Esophagus muscularis mucosa (tissue), 4 donors: Measurements from ENCODE around the gene MYO16. TPM values are rescaled to one million over a fixed set of nuclear protein-coding genes. Genes with fewer than 3 reads are reported as not detected.
A peak's percentile ranks its signal among the peaks of the same experiment; 100 is the strongest.

ENCODE experiments used
- DNase-seq: peaks from one replicate; pipeline ENCODE4 v3.0.0-alpha.2; 2017; ENCODE audit errors: extremely low spot score
- H3K27ac ChIP-seq, 4 donors: fragments of 200-600 bp; sonication (generic); replicated peaks in 1 of 4; 1 replicate in 3 of 4; 2 replicates in 1 of 4; pipeline ENCODE4 v1.5.1; 2016 to 2019; ENCODE audit warnings: mild to moderate bottlenecking in 1 of 4
- H3K27me3 ChIP-seq, 4 donors: fragments of 200-600 bp; sonication (generic); one replicate each; pipeline versions ENCODE4 v1.5.1 to v1.6.0; 2016 to 2019
- H3K36me3 ChIP-seq, 4 donors: fragments of 200-600 bp; sonication (generic); one replicate each; pipeline ENCODE4 v1.5.1; 2016 to 2019
- H3K4me1 ChIP-seq, 4 donors: fragments of 200-600 bp; sonication (generic); one replicate each; pipeline ENCODE4 v1.5.1; 2016 to 2019
- H3K4me3 ChIP-seq, 4 donors: fragments of 200-600 bp; sonication (generic); 1 replicate in 2 of 4; 2 replicates in 2 of 4; pipeline ENCODE4 v1.5.1; 2016 to 2019; ENCODE audit warnings: mild to moderate bottlenecking in 4 of 4, moderate library complexity in 1 of 4
- H3K9me3 ChIP-seq, 4 donors: fragments of 200-600 bp; sonication (generic); 1 replicate in 3 of 4; 2 replicates in 1 of 4; pipeline ENCODE4 v1.5.1; 2016 to 2019
- CTCF ChIP-seq, 3 experiments: fragments of 200-600 bp in 2 of 3; fragments of 450-650 bp in 1 of 3; sonication (generic) in 2 of 3; IDR thresholded peaks; one replicate each; pipeline ENCODE4 v1.5.1; 2017 to 2019; ENCODE audit warnings: antibody characterized with exemption in 3 of 3, mild to moderate bottlenecking in 2 of 3, moderate library complexity in 1 of 3
- EP300 ChIP-seq: sonication (generic); formaldehyde crosslinking; IDR thresholded peaks from one replicate; pipeline ENCODE4 v1.6.1; 2017; ENCODE audit warnings: antibody characterized with exemption
- POLR2A ChIP-seq: fragments of 450-650 bp; IDR thresholded peaks from one replicate; pipeline ENCODE4 v1.6.1; 2017; ENCODE audit warnings: antibody characterized with exemption, moderate library complexity, mild to moderate bottlenecking, low read depth
- POLR2AphosphoS5 ChIP-seq, 2 donors: sonication (generic); formaldehyde crosslinking; IDR thresholded peaks; one replicate each; pipeline ENCODE4 v1.6.1; 2017; ENCODE audit warnings: antibody characterized with exemption in 2 of 2
- WGBS: methylation state at CpG from one replicate; pipeline ENCODE4 v1.1.5; 2018; 5-methylcytosine and 5-hydroxymethylcytosine counted together
- intact Hi-C: fragments of 100-400 bp; cut with DNase I; formaldehyde crosslinking; loops from one replicate; pipeline ENCODE4 v1.15.1; 2023
- total RNA-seq, 4 donors: library from RNA; depleted of rRNA; stranded (reverse); fragments of >200 nt; gene quantifications; one replicate each; pipeline versions ENCODE4 v1.1.0 to v1.2.1, GENCODE V29; 2016

MYO16 gene
- total RNA-seq, 4 donors from 2014 or later: 1.2 to 3.7 (median 1.8) TPM

- Histone ChIP-seq H3K36me3 (no peaks in the 10 kb centered on the region), H3K4me3 (peak overlapping the region in 1 of 4 donors; percentile 24), H3K27ac (peak overlapping the region in 1 of 4 donors; percentile 23), H3K4me1 (peaks cover 0 to 15% (median 5%) of the 10 kb centered on the region in 4 donors), H3K27me3 (no peaks in the 10 kb centered on the region), H3K9me3 (no peaks in the 10 kb centered on the region)
- WGBS: 19% methylated on average over 8 of the region's 8 CpGs
- no peak for DNase-seq
- intact Hi-C loops: no loop called here
- no peak for TF ChIP-seq POLR2A
- TF ChIP-seq EP300: no peak
- TF ChIP-seq CTCF (IDR thresholded peaks at IDR 0.05): no peak
- no peak for TF ChIP-seq POLR2AphosphoS5 (IDR thresholded peaks at IDR 0.05)
Observed at GRCh38 chr13:108859197-108860012, 230.0 kb downstream of the MYO16 start.

GRCh38 chr13:108860418-108860817 lies 231.0 kb downstream of the MYO16 start:
- Histone ChIP-seq H3K4me1 (peaks cover 0 to 15% (median 5%) of the 10 kb centered on the region in 4 donors), H3K4me3 (no peak overlapping the region), H3K36me3 (no peaks in the 10 kb centered on the region), H3K9me3 (no peaks in the 10 kb centered on the region), H3K27me3 (no peaks in the 10 kb centered on the region), H3K27ac (no peak overlapping the region)
- WGBS: 74% methylated on average over 3 of the region's 3 CpGs
- DNase-seq: no peak
- TF ChIP-seq POLR2A (no peak), POLR2AphosphoS5 (IDR thresholded peaks at IDR 0.05) (no peak), EP300 (no peak), CTCF (IDR thresholded peaks at IDR 0.05) (no peak)
- intact Hi-C loops: no loop called here

GRCh38 chr13:108877300-108877699 lies 247.9 kb downstream of the MYO16 start:
- no peaks in the 10 kb centered on the region for H3K27me3 ChIP-seq
- peaks cover 0 to 10% (median 5%) of the 10 kb centered on the region in 4 donors for H3K9me3 ChIP-seq
- no peak overlapping the region for H3K27ac ChIP-seq
- no peak for DNase-seq
- H3K4me3 ChIP-seq: no peak overlapping the region
- TF ChIP-seq POLR2AphosphoS5 (IDR thresholded peaks at IDR 0.05) (no peak), POLR2A (no peak), EP300 (no peak), CTCF (IDR thresholded peaks at IDR 0.05) (no peak)
- 58% methylated on average over 2 of the region's 2 CpGs for WGBS
- no peaks in the 10 kb centered on the region for H3K4me1 ChIP-seq
- no peaks in the 10 kb centered on the region for H3K36me3 ChIP-seq
- intact Hi-C loops: no loop called here

- peaks cover 0 to 10% (median 5%) of the 10 kb centered on the region in 4 donors for H3K9me3 ChIP-seq
- 100% methylated on average over 2 of the region's 2 CpGs for WGBS
Observed at GRCh38 chr13:108878732-108879131, 249.3 kb downstream of the MYO16 start.

More at GRCh38 chr13:108878732-108879131, 249.3 kb downstream of the MYO16 start:
- intact Hi-C loops: no loop called here
- TF ChIP-seq CTCF (IDR thresholded peaks at IDR 0.05) (no peak), POLR2AphosphoS5 (IDR thresholded peaks at IDR 0.05) (no peak)
- Histone ChIP-seq H3K36me3 (no peaks in the 10 kb centered on the region), H3K4me1 (no peaks in the 10 kb centered on the region), H3K4me3 (no peak overlapping the region), H3K27me3 (no peaks in the 10 kb centered on the region), H3K27ac (no peak overlapping the region)
- DNase-seq: peak; percentile 55
